Activated naive CD8-positive, alpha-beta T cell (primary cell): ENCODE data around the gene SPRY1.
A peak's percentile ranks its signal among the peaks of the same experiment; 100 is the strongest.

ENCODE experiments used
- H3K27ac Mint-ChIP-seq: one replicate; pipeline ENCODE4 v1.8.0; 2021; ENCODE audit warnings: mixed read lengths
- H3K27me3 Mint-ChIP-seq: one replicate; pipeline ENCODE4 v1.8.0; 2021; ENCODE audit warnings: mixed read lengths
- H3K36me3 Mint-ChIP-seq: one replicate; pipeline ENCODE4 v1.8.0; 2021; ENCODE audit warnings: mixed read lengths
- H3K4me1 Mint-ChIP-seq: one replicate; pipeline ENCODE4 v1.8.0; 2021; ENCODE audit warnings: low read depth, mixed read lengths
- H3K4me3 Mint-ChIP-seq: one replicate; pipeline ENCODE4 v1.8.0; 2021; ENCODE audit warnings: mild to moderate bottlenecking, mixed read lengths
- H3K9me3 Mint-ChIP-seq: one replicate; pipeline ENCODE4 v1.8.0; 2021; ENCODE audit warnings: low read depth, mixed read lengths

SPRY1 gene

GRCh38 chr4:123412091-123412505, 15.5 kb downstream of the SPRY1 start:
- H3K27ac Mint-ChIP-seq = peak overlapping the region; percentile 77
- H3K9me3 Mint-ChIP-seq = no peaks in the 10 kb centered on the region
- peaks cover 33% of the 10 kb centered on the region for H3K4me1 Mint-ChIP-seq
- peak overlapping the region; percentile 57 for H3K4me3 Mint-ChIP-seq
- no peaks in the 10 kb centered on the region for H3K36me3 Mint-ChIP-seq
- H3K27me3 Mint-ChIP-seq = no peaks in the 10 kb centered on the region

- Mint-ChIP-seq H3K36me3 (no peaks in the 10 kb centered on the region), H3K4me1 (peaks cover 38% of the 10 kb centered on the region), H3K9me3 (no peaks in the 10 kb centered on the region), H3K27me3 (no peaks in the 10 kb centered on the region), H3K27ac (peak overlapping the region; percentile 77), H3K4me3 (peak overlapping the region; percentile 57)
These were observed 16.3 kb downstream of the SPRY1 start for GRCh38 chr4:123412700-123413512.

GRCh38 chr4:123415576-123415975, 19.0 kb downstream of the SPRY1 start:
- peaks cover 63% of the 10 kb centered on the region for H3K4me1 Mint-ChIP-seq
- no peaks in the 10 kb centered on the region for H3K9me3 Mint-ChIP-seq
- H3K27ac Mint-ChIP-seq = peak overlapping the region; percentile 92
- peaks cover 2% of the 10 kb centered on the region for H3K36me3 Mint-ChIP-seq
- no peak overlapping the region for H3K4me3 Mint-ChIP-seq
- H3K27me3 Mint-ChIP-seq = no peaks in the 10 kb centered on the region

GRCh38 chr4:123415977-123416376, 19.4 kb downstream of the SPRY1 start:
- Mint-ChIP-seq H3K4me3 (peak overlapping the region; percentile 55), H3K9me3 (no peaks in the 10 kb centered on the region), H3K27ac (peak overlapping the region; percentile 92), H3K4me1 (peaks cover 66% of the 10 kb centered on the region), H3K36me3 (peaks cover 2% of the 10 kb centered on the region), H3K27me3 (no peaks in the 10 kb centered on the region)

GRCh38 chr4:123417813-123418212, 21.2 kb downstream of the SPRY1 start:
- H3K9me3 Mint-ChIP-seq = no peaks in the 10 kb centered on the region
- H3K4me1 Mint-ChIP-seq = peaks cover 72% of the 10 kb centered on the region
- no peaks in the 10 kb centered on the region for H3K27me3 Mint-ChIP-seq
- peaks cover 2% of the 10 kb centered on the region for H3K36me3 Mint-ChIP-seq
- H3K4me3 Mint-ChIP-seq = no peak overlapping the region
- H3K27ac Mint-ChIP-seq = peak overlapping the region; percentile 99

- Mint-ChIP-seq H3K4me3 (no peak overlapping the region), H3K27ac (peak overlapping the region; percentile 99)
These were observed 21.8 kb downstream of the SPRY1 start for GRCh38 chr4:123418351-123418931.

GRCh38 chr4:123419885-123420755, 23.5 kb downstream of the SPRY1 start:
- no peaks in the 10 kb centered on the region for H3K9me3 Mint-ChIP-seq
- peaks cover 2% of the 10 kb centered on the region for H3K36me3 Mint-ChIP-seq
- H3K4me3 Mint-ChIP-seq = peak overlapping the region; percentile 87
- H3K4me1 Mint-ChIP-seq = peaks cover 75% of the 10 kb centered on the region
- no peaks in the 10 kb centered on the region for H3K27me3 Mint-ChIP-seq
- peak overlapping the region; percentile 99 for H3K27ac Mint-ChIP-seq

More at GRCh38 chr4:123418351-123418931, 21.8 kb downstream of the SPRY1 start:
- peaks cover 72% of the 10 kb centered on the region for H3K4me1 Mint-ChIP-seq
- H3K36me3 Mint-ChIP-seq = peaks cover 2% of the 10 kb centered on the region
- no peaks in the 10 kb centered on the region for H3K9me3 Mint-ChIP-seq
- no peaks in the 10 kb centered on the region for H3K27me3 Mint-ChIP-seq

- no peaks in the 10 kb centered on the region for H3K27me3 Mint-ChIP-seq
- H3K4me3 Mint-ChIP-seq = peak overlapping the region; percentile 87
- peaks cover 69% of the 10 kb centered on the region for H3K4me1 Mint-ChIP-seq
- peaks cover 2% of the 10 kb centered on the region for H3K36me3 Mint-ChIP-seq
- no peaks in the 10 kb centered on the region for H3K9me3 Mint-ChIP-seq
- H3K27ac Mint-ChIP-seq = peak overlapping the region; percentile 99
These were observed 24.8 kb downstream of the SPRY1 start for GRCh38 chr4:123421227-123421936.

GRCh38 chr4:123421937-123422781, 25.6 kb downstream of the SPRY1 start:
- peak overlapping the region; percentile 87 for H3K4me3 Mint-ChIP-seq
- H3K27me3 Mint-ChIP-seq = no peaks in the 10 kb centered on the region
- peaks cover 6% of the 10 kb centered on the region for H3K36me3 Mint-ChIP-seq
- no peaks in the 10 kb centered on the region for H3K9me3 Mint-ChIP-seq
- peaks cover 64% of the 10 kb centered on the region for H3K4me1 Mint-ChIP-seq
- H3K27ac Mint-ChIP-seq = peak overlapping the region; percentile 99

GRCh38 chr4:123423819-123424218, 27.2 kb downstream of the SPRY1 start:
- peaks cover 6% of the 10 kb centered on the region for H3K36me3 Mint-ChIP-seq
- peak overlapping the region; percentile 99 for H3K27ac Mint-ChIP-seq
- no peaks in the 10 kb centered on the region for H3K27me3 Mint-ChIP-seq
- H3K4me1 Mint-ChIP-seq = peaks cover 50% of the 10 kb centered on the region
- H3K9me3 Mint-ChIP-seq = no peaks in the 10 kb centered on the region
- peak overlapping the region; percentile 87 for H3K4me3 Mint-ChIP-seq

- H3K9me3 Mint-ChIP-seq = no peaks in the 10 kb centered on the region
- no peak overlapping the region for H3K4me3 Mint-ChIP-seq
- H3K27ac Mint-ChIP-seq = no peak overlapping the region
- H3K36me3 Mint-ChIP-seq = peaks cover 3% of the 10 kb centered on the region
- no peaks in the 10 kb centered on the region for H3K27me3 Mint-ChIP-seq
- H3K4me1 Mint-ChIP-seq = peaks cover 28% of the 10 kb centered on the region
These were observed 31.4 kb downstream of the SPRY1 start for GRCh38 chr4:123427951-123428350.

GRCh38 chr4:123430031-123430430, 33.4 kb downstream of the SPRY1 start:
- peak overlapping the region; percentile 65 for H3K27ac Mint-ChIP-seq
- no peak overlapping the region for H3K4me3 Mint-ChIP-seq
- peaks cover 3% of the 10 kb centered on the region for H3K36me3 Mint-ChIP-seq
- H3K4me1 Mint-ChIP-seq = peaks cover 16% of the 10 kb centered on the region
- H3K27me3 Mint-ChIP-seq = no peaks in the 10 kb centered on the region
- no peaks in the 10 kb centered on the region for H3K9me3 Mint-ChIP-seq

- Mint-ChIP-seq H3K27me3 (no peaks in the 10 kb centered on the region), H3K36me3 (peaks cover 3% of the 10 kb centered on the region), H3K27ac (no peak overlapping the region), H3K4me1 (peaks cover 16% of the 10 kb centered on the region), H3K4me3 (no peak overlapping the region), H3K9me3 (no peaks in the 10 kb centered on the region)
These were observed 33.9 kb downstream of the SPRY1 start for GRCh38 chr4:123430501-123430900.

- no peak overlapping the region for H3K27ac Mint-ChIP-seq
- H3K4me3 Mint-ChIP-seq = no peak overlapping the region
- no peaks in the 10 kb centered on the region for H3K9me3 Mint-ChIP-seq
- H3K27me3 Mint-ChIP-seq = no peaks in the 10 kb centered on the region
- H3K4me1 Mint-ChIP-seq = peaks cover 16% of the 10 kb centered on the region
- H3K36me3 Mint-ChIP-seq = no peaks in the 10 kb centered on the region
These were observed 37.0 kb downstream of the SPRY1 start for GRCh38 chr4:123433573-123433972.
